ENCODE results near the gene HAPLN2. TPM values are rescaled to one million over a fixed set of nuclear protein-coding genes. Genes with fewer than 3 reads are reported as not detected.

Gene HAPLN2
- total RNA-seq, 1 donor from 2014 or later, result 1.4 TPM

DNA sequence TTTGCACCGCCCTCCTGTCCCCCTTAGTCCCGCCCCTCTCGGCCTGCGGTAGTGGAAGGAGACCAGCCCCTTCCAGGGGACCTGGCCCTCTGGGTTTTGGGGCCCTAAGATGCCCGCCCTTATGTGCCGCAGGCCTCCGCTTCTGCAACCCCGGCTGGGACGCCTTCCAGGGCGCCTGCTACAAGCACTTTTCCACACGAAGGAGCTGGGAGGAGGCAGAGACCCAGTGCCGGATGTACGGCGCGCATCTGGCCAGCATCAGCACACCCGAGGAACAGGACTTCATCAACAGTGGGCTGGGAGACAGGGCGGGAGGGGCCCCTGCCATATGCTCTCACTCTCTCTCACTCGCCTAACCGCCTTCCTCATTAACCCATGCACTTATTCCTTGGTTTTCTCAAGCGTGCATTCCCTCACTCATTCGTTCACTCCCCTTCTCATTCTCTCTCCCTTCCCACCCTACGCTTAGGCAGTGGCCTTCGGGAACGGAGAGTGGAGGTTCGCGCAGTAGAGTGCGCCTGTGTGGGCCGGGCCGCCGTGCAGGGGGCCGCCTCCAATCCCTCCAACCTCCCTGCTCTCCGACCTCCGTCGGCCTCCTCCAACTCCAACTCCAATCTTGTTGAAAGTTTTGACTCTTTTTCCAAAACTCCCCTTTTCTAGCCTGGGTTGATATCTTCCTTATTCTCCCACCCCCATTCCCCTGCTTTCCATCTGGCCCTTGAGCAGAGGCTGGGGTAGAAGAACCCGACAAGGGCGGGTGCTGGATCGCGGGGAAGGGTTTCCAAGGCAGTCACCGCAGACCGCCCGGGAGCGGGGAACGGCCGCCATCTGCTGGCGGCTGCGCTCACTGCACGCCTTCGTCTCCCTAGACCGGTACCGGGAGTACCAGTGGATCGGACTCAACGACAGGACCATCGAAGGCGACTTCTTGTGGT is 37.9 kb downstream of the HAPLN2 start:
- peaks cover 23 to 35% of the 10 kb centered on the region in 2 donors for H3K4me1 ChIP-seq
- TF ChIP-seq CTCF (IDR thresholded peaks at IDR 0.05), result peak; percentile 94 to 97 (median 96)
- intact Hi-C loops (cut with DNase I), result loop anchor here (1.0 to 5.0 kb wide), 4 partner anchors 31 to 272 kb away; no protein-coding TSS in a partner anchor
- H3K27me3 ChIP-seq, result no peaks in the 10 kb centered on the region
- no peaks in the 10 kb centered on the region for H3K9me3 ChIP-seq
- peak overlapping the region; percentile 44 to 64 for H3K4me3 ChIP-seq
- no peak overlapping the region for H3K27ac ChIP-seq
- H3K36me3 ChIP-seq, result no peaks in the 10 kb centered on the region
- DNase-seq (ENCODE audit: low spot score in 2 of 2), result peak in 1 of 2 donors; percentile 89

- H3K36me3 ChIP-seq, result no peaks in the 10 kb centered on the region
- H3K27ac ChIP-seq, result no peak overlapping the region
- peaks cover 30 to 43% of the 10 kb centered on the region in 2 donors for H3K4me1 ChIP-seq
- DNase-seq (ENCODE audit: low spot score in 2 of 2), result no peak
- no peaks in the 10 kb centered on the region for H3K9me3 ChIP-seq
- intact Hi-C loops (cut with DNase I), result loop anchor here (1.0 to 5.0 kb wide), 4 partner anchors 32 to 273 kb away; no protein-coding TSS in a partner anchor
- H3K27me3 ChIP-seq, result no peaks in the 10 kb centered on the region
- no peak for TF ChIP-seq CTCF (IDR thresholded peaks at IDR 0.05)
- peak overlapping the region in 1 of 2 donors; percentile 64 for H3K4me3 ChIP-seq
Measured at GRCh38 chr1:156657741-156658319, 38.6 kb downstream of the HAPLN2 start.

DNA sequence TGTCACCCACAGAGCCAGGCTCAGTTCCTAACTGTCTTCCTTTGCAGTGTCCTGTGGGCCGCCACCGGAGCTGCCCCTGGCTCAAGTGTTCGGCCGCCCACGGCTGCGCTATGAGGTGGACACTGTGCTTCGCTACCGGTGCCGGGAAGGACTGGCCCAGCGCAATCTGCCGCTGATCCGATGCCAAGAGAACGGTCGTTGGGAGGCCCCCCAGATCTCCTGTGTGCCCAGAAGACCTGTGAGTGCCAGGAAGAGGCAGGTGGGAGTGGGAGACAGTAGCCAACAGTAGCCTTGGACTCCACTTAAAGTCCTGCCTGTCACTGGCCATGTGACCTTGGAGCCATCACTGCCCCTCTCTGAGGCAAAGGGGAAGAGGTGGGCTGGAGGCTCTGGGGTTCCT is 39.3 kb downstream of the HAPLN2 start:
- TF ChIP-seq CTCF (IDR thresholded peaks at IDR 0.05), result no peak
- H3K4me1 ChIP-seq, result peaks cover 34 to 49% of the 10 kb centered on the region in 2 donors

GRCh38 chr1:156658945-156659574 is 39.8 kb downstream of the HAPLN2 start:
- TF ChIP-seq CTCF (IDR thresholded peaks at IDR 0.05), result no peak
- peaks cover 40 to 55% of the 10 kb centered on the region in 2 donors for H3K4me1 ChIP-seq
- no peaks in the 10 kb centered on the region for H3K9me3 ChIP-seq
- H3K4me3 ChIP-seq, result peak overlapping the region in 1 of 2 donors; percentile 27
- peak overlapping the region; percentile 68 to 90 for H3K27ac ChIP-seq
- no peaks in the 10 kb centered on the region for H3K36me3 ChIP-seq
- DNase-seq (ENCODE audit: low spot score in 2 of 2), result no peak
- no peaks in the 10 kb centered on the region for H3K27me3 ChIP-seq
- intact Hi-C loops (cut with DNase I), result loop anchor here (5.0 kb wide), 1 partner anchor 202 kb away; no protein-coding TSS in a partner anchor

More for the DNA sequence above, 39.3 kb downstream of the HAPLN2 start:
- Histone ChIP-seq H3K27ac (no peak overlapping the region), H3K36me3 (no peaks in the 10 kb centered on the region), H3K4me3 (no peak overlapping the region), H3K9me3 (no peaks in the 10 kb centered on the region), H3K27me3 (no peaks in the 10 kb centered on the region)
- intact Hi-C loops (cut with DNase I), result loop anchor here (5.0 kb wide), 1 partner anchor 201 kb away; no protein-coding TSS in a partner anchor
- DNase-seq (ENCODE audit: low spot score in 2 of 2), result no peak

- no peaks in the 10 kb centered on the region for H3K36me3 ChIP-seq
- no peak for TF ChIP-seq CTCF (IDR thresholded peaks at IDR 0.05)
- no peaks in the 10 kb centered on the region for H3K27me3 ChIP-seq
- H3K4me3 ChIP-seq, result peak overlapping the region in 1 of 2 donors; percentile 27
- intact Hi-C loops (cut with DNase I), result loop anchor here (5.0 kb wide), 1 partner anchor 202 kb away; no protein-coding TSS in a partner anchor
- DNase-seq (ENCODE audit: low spot score in 2 of 2), result no peak
- no peaks in the 10 kb centered on the region for H3K9me3 ChIP-seq
- H3K4me1 ChIP-seq, result peaks cover 45 to 61% of the 10 kb centered on the region in 2 donors
- peak overlapping the region; percentile 68 to 90 for H3K27ac ChIP-seq
Measured at GRCh38 chr1:156659661-156659987, 40.4 kb downstream of the HAPLN2 start.

Measured in ascending aorta (tissue), 2 donors.